ENCODE results near the gene FAM184A.

- no peak for TF ChIP-seq CTCF (IDR thresholded peaks at IDR 0.05)
- no peak for TF ChIP-seq POLR2A (IDR thresholded peaks at IDR 0.05)
These were observed 5.0 kb downstream of the FAM184A start for GRCh38 chr6:119073307-119074051.

All from esophagus squamous epithelium (tissue), 4 donors.